Measurements from ENCODE around the gene CAP1.

- TF ChIP-seq EP300 (IDR thresholded peaks at IDR 0.05; ENCODE audit: borderline replicate concordance in 1 of 2, control insufficient read depth in 1 of 2, low read depth in 2 of 2, low read length in 2 of 2), result no peak
- no peak for TF ChIP-seq CHD2 (IDR thresholded peaks at IDR 0.05; ENCODE audit: borderline replicate concordance, low read depth, low read length)
- TF ChIP-seq POLR2AphosphoS5 (IDR thresholded peaks at IDR 0.05; ENCODE audit: low read length), result no peak
- no peak for TF ChIP-seq POLR2AphosphoS2 (IDR thresholded peaks at IDR 0.05; ENCODE audit: low read depth, low read length)
- TF ChIP-seq CTCF (IDR thresholded peaks at IDR 0.05 in 2 of 3, conservative IDR thresholded peaks at IDR 0.05 in 1 of 3; ENCODE audit: control insufficient read depth in 2 of 3, extremely low read depth in 1 of 3, insufficient read depth in 1 of 3, low read depth in 3 of 3, low read length in 3 of 3), result no peak
- no peak for TF ChIP-seq FOS (IDR thresholded peaks at IDR 0.05; ENCODE audit: borderline replicate concordance, extremely low read depth, insufficient read length)
- TF ChIP-seq CREM (IDR thresholded peaks at IDR 0.05; ENCODE audit: low read depth), result no peak
- no peak for TF ChIP-seq POLR2A (IDR thresholded peaks at IDR 0.05; ENCODE audit: low read depth, low read length)
- TF ChIP-seq ZZZ3 (IDR thresholded peaks at IDR 0.05; ENCODE audit: control insufficient read depth, insufficient read length, low read depth), result no peak
- TF ChIP-seq RAD51 (IDR thresholded peaks at IDR 0.05), result no peak
- no peak for TF ChIP-seq BCLAF1 (IDR thresholded peaks at IDR 0.05)
Observed at GRCh38 chr1:40081871-40082270, 41.3 kb downstream of the CAP1 start.
